Activated T-cell treated with anti-CD3 and anti-CD28 coated beads for 4 hours (primary cell): ENCODE measurements around the gene PIGM.

ENCODE experiments used
- DNase-seq: peaks from one replicate; pipeline ENCODE4 v3.0.0-alpha.2; 2020

PIGM gene

GRCh38 chr1:159983681-159984080 is 48.1 kb downstream of the PIGM start:
- DNase-seq = no peak

GRCh38 chr1:159982280-159982679 is 49.5 kb downstream of the PIGM start:
- no peak for DNase-seq

- no peak for DNase-seq
These were observed 50.3 kb downstream of the PIGM start for GRCh38 chr1:159981351-159982055.

- no peak for DNase-seq
These were observed 51.0 kb downstream of the PIGM start for GRCh38 chr1:159980786-159981185.

- DNase-seq = no peak
These were observed 51.7 kb downstream of the PIGM start for GRCh38 chr1:159980076-159980475.

GRCh38 chr1:159979257-159979656 is 52.5 kb downstream of the PIGM start:
- DNase-seq = no peak

- no peak for DNase-seq
These were observed 53.7 kb downstream of the PIGM start for GRCh38 chr1:159978107-159978398.

GRCh38 chr1:159977364-159978106 is 54.3 kb downstream of the PIGM start:
- no peak for DNase-seq
